Uterus (tissue), 4 donors: Measurements from ENCODE around the gene ARL10. TPM values are rescaled to one million over a fixed set of nuclear protein-coding genes. Genes with fewer than 3 reads are reported as not detected.

ENCODE experiments used
- DNase-seq, 2 donors: peaks; one replicate each; pipeline ENCODE4 v3.0.0-alpha.2; 2019 to 2020
- H3K27ac ChIP-seq, 2 donors: fragments of 200-600 bp; sonication (generic); 1 replicate in 1 of 2; 2 replicates in 1 of 2; pipeline ENCODE4 v1.5.1; 2016 to 2018
- H3K27me3 ChIP-seq, 2 donors: fragments of 200-600 bp; sonication (generic); one replicate each; pipeline ENCODE4 v1.5.1; 2018 to 2019; ENCODE audit warnings: control low read depth in 1 of 2
- H3K36me3 ChIP-seq, 2 donors: fragments of 200-600 bp; sonication (generic); one replicate each; pipeline ENCODE4 v1.5.1; 2019; ENCODE audit warnings: control low read depth in 1 of 2
- H3K4me1 ChIP-seq, 2 donors: fragments of 200-600 bp; sonication (generic); one replicate each; pipeline ENCODE4 v1.5.1; 2018 to 2019; ENCODE audit warnings: control low read depth in 1 of 2
- H3K4me3 ChIP-seq, 2 donors: fragments of 200-600 bp; sonication (generic); 1 replicate in 1 of 2; 2 replicates in 1 of 2; pipeline ENCODE4 v1.5.1; 2018 to 2019; ENCODE audit warnings: mild to moderate bottlenecking in 1 of 2
- H3K9me3 ChIP-seq, 2 donors: fragments of 200-600 bp; sonication (generic); one replicate each; pipeline ENCODE4 v1.5.1; 2019; ENCODE audit warnings: control low read depth in 1 of 2
- CTCF ChIP-seq, 4 experiments: fragments of 200-600 bp in 2 of 4; fragments of 450-650 bp in 2 of 4; sonication (generic) in 2 of 4; IDR thresholded peaks; one replicate each; pipeline ENCODE4 v1.5.1; 2016 to 2019; ENCODE audit warnings: antibody characterized with exemption in 4 of 4, mild to moderate bottlenecking in 2 of 4, moderate library complexity in 1 of 4
- POLR2A ChIP-seq, 2 donors: fragments of 450-650 bp; IDR thresholded peaks; one replicate each; pipeline ENCODE4 v1.6.1; 2016; ENCODE audit warnings: antibody characterized with exemption in 2 of 2, mild to moderate bottlenecking in 1 of 2, moderate library complexity in 1 of 2
- intact Hi-C: fragments of 100-400 bp; cut with DNase I; formaldehyde crosslinking; loops from one replicate; pipeline ENCODE4 v1.15.1; 2023; ENCODE audit warnings: low total_unique reads
- total RNA-seq, 4 donors: library from RNA; depleted of rRNA in 3 of 4; stranded (reverse); fragments of >200 nt in 3 of 4; gene quantifications; one replicate each; pipeline versions ENCODE4 v1.1.0 to v1.2.4, GENCODE V29; 2014 to 2023
- donor health status: DM: yes; HTN: yes; CAD: no.

ARL10 gene
- total RNA-seq, 4 donors from 2014 or later, result 4.1 to 21.2 (median 9.6) TPM

- Histone ChIP-seq H3K27me3 (no peaks in the 10 kb centered on the region), H3K4me3 (peak overlapping the region; percentile 89 to 97), H3K4me1 (peaks cover 0 to 5% of the 10 kb centered on the region in 2 donors), H3K36me3 (no peaks in the 10 kb centered on the region), H3K27ac (no peak overlapping the region), H3K9me3 (no peaks in the 10 kb centered on the region)
- no peak for TF ChIP-seq CTCF (IDR thresholded peaks at IDR 0.05)
- no peak for TF ChIP-seq POLR2A (IDR thresholded peaks at IDR 0.05)
- intact Hi-C loops, result no loop called here
- DNase-seq, result no peak
Measured at GRCh38 chr5:176387384-176387925, 22.2 kb downstream of the ARL10 start.

GRCh38 chr5:176388003-176388443, 22.7 kb downstream of the ARL10 start:
- peaks cover 0 to 5% of the 10 kb centered on the region in 2 donors for H3K4me1 ChIP-seq
- TF ChIP-seq CTCF (IDR thresholded peaks at IDR 0.05) (no peak), POLR2A (IDR thresholded peaks at IDR 0.05) (no peak)
- peak in 1 of 2 donors; percentile 31 for DNase-seq
- no peaks in the 10 kb centered on the region for H3K27me3 ChIP-seq
- no peaks in the 10 kb centered on the region for H3K36me3 ChIP-seq
- intact Hi-C loops, result no loop called here
- H3K9me3 ChIP-seq, result no peaks in the 10 kb centered on the region
- peak overlapping the region; percentile 89 to 97 for H3K4me3 ChIP-seq
- H3K27ac ChIP-seq, result peak overlapping the region; percentile 96 to 99

- peak within 1 kb of the TSS; percentile 96 to 99 for H3K27ac ChIP-seq
- TF ChIP-seq POLR2A (IDR thresholded peaks at IDR 0.05), result no peak
- TF ChIP-seq CTCF (IDR thresholded peaks at IDR 0.05), result peak in 2 of 4 experiments; percentile 22 to 53
- no peaks in the 10 kb centered on the region for H3K27me3 ChIP-seq
- DNase-seq, result peak; percentile 98 to 100
- H3K9me3 ChIP-seq, result no peaks in the 10 kb centered on the region
- H3K4me1 ChIP-seq, result peaks cover 0 to 5% of the 10 kb centered on the region in 2 donors
- H3K36me3 ChIP-seq, result no peaks in the 10 kb centered on the region
- intact Hi-C loops, result no loop called here
- peak within 1 kb of the TSS; percentile 89 to 97 for H3K4me3 ChIP-seq
Measured at GRCh38 chr5:176388444-176389134, 23.3 kb downstream of the ARL10 start, which contains the start of the genes HIGD2A and NOP16. TSS of gene HIGD2A (plus strand) at chr5:176388751. CDS start at chr5:176388820, 69 bp downstream. TSS of gene NOP16 (minus strand) at chr5:176388598. CDS start at chr5:176388539, 59 bp downstream.

GRCh38 chr5:176389135-176390123, 24.1 kb downstream of the ARL10 start:
- Histone ChIP-seq H3K4me1 (peaks cover 0 to 5% of the 10 kb centered on the region in 2 donors), H3K9me3 (no peaks in the 10 kb centered on the region), H3K4me3 (peak overlapping the region; percentile 89 to 97), H3K36me3 (no peaks in the 10 kb centered on the region), H3K27me3 (no peaks in the 10 kb centered on the region), H3K27ac (peak overlapping the region; percentile 96 to 99)
- intact Hi-C loops, result no loop called here
- TF ChIP-seq CTCF (IDR thresholded peaks at IDR 0.05), result no peak
- peak; percentile 64 to 69 for TF ChIP-seq POLR2A (IDR thresholded peaks at IDR 0.05)
- no peak for DNase-seq
